HepG2 (cell line): Measurements from ENCODE around the gene PROC. TPM values are rescaled to one million over a fixed set of nuclear protein-coding genes. Genes with fewer than 3 reads are reported as not detected.

Experiments used
- ATAC-seq: fragments of 200-7000 bp; cut with Tn5 transposase; 3 replicates; pipeline ENCODE4 v1.9.1; 2020; ENCODE audit warnings: mild to moderate bottlenecking, moderate library complexity
- BruUV-seq: library from RNA; stranded (reverse); fragments of 400-500 nt; replicated peaks from 2 replicates; lab custom pipeline; 2021; lab: Mats Ljungman, UMichigan
- CTCF ChIA-PET: fragments of 300-600 bp; formaldehyde crosslinking; extraction: SDS; loops from one replicate; lab custom pipeline; 2021; ENCODE audit warnings: low total read pairs, inconsistent platforms, low intra/inter-chr PET ratio; lab: Yijun Ruan, JAX
- POLR2A ChIA-PET: fragments of 350-600 bp; sonication (Branson Sonifier 250); formaldehyde crosslinking; loops from one replicate; lab custom pipeline; 2020; ENCODE audit warnings: antibody characterized with exemption, inconsistent platforms; lab: Yijun Ruan, JAX
- DNase-seq: peaks from one replicate; pipeline ENCODE4 v3.0.0-alpha.2; 2015; ENCODE audit warnings: low spot score
- FAIRE-seq: peaks from 3 replicates; lab custom pipeline; 2011; peaks lifted over from hg19 to GRCh38; lab: Jason Lieb, UNC
- H2AFZ ChIP-seq: one replicate; pipeline ENCODE4 v1.6.1; 2011; ENCODE audit warnings: low read length, inconsistent platforms
- H3K27ac ChIP-seq: fragments of 300-600 bp; 3 replicates; pipeline ENCODE4 v1.8.0; 2011; ENCODE audit warnings: mixed run types, mild to moderate bottlenecking, mixed read lengths, low read length, inconsistent platforms; ENCODE audit not compliant: insufficient read depth; ENCODE audit errors: extremely low read length
- H3K27me3 ChIP-seq, 2 experiments: fragments of 200-600 bp in 1 of 2; 2 replicates in 1 of 2; 3 replicates in 1 of 2; pipeline versions ENCODE4 v1.6.0 to v1.8.0; 2011; ENCODE audit warnings: low read length in 2 of 2, mild to moderate bottlenecking in 2 of 2, moderate library complexity in 2 of 2, inconsistent platforms in 1 of 2; ENCODE audit not compliant: insufficient read depth in 2 of 2, control insufficient read depth in 1 of 2
- H3K36me3 ChIP-seq, 2 experiments: fragments of 200-600 bp in 1 of 2; replicated peaks in 1 of 2; 2 replicates in 1 of 2; 3 replicates in 1 of 2; pipeline versions ENCODE4 v1.5.1 to v1.8.0; 2011; ENCODE audit warnings: low read length in 2 of 2, inconsistent platforms in 1 of 2; ENCODE audit not compliant: insufficient read depth in 2 of 2, control insufficient read depth in 1 of 2
- H3K4me1 ChIP-seq: 2 replicates; pipeline ENCODE4 v1.5.1; 2012; ENCODE audit warnings: low read length, inconsistent platforms; ENCODE audit not compliant: insufficient read depth
- H3K4me2 ChIP-seq: 2 replicates; pipeline ENCODE4 v1.6.0; 2011; ENCODE audit warnings: low read depth, low read length, inconsistent platforms
- H3K4me3 ChIP-seq, 3 experiments: fragments of 200-600 bp in 1 of 3; sonication (generic), shearing (Covaris generic) in 1 of 3; replicated peaks in 1 of 3; 2 replicates each; pipeline ENCODE4 v1.5.1; 2011 to 2016; ENCODE audit warnings: low read length in 3 of 3, inconsistent platforms in 2 of 3, low read depth in 2 of 3, mild to moderate bottlenecking in 2 of 3, control low read depth in 1 of 3, mixed read lengths in 1 of 3; ENCODE audit not compliant: insufficient read depth in 1 of 3
- H3K79me2 ChIP-seq: one replicate; pipeline ENCODE4 v1.6.1; 2011; ENCODE audit warnings: low read length, inconsistent platforms; ENCODE audit not compliant: insufficient read depth
- H3K9ac ChIP-seq: 2 replicates; pipeline ENCODE4 v1.6.0; 2011; ENCODE audit warnings: mild to moderate bottlenecking, low read depth, low read length, inconsistent platforms; ENCODE audit not compliant: insufficient read depth
- H3K9me3 ChIP-seq: 2 replicates; pipeline ENCODE4 v1.5.1; 2012; ENCODE audit warnings: mild to moderate bottlenecking, low read length
- H4K20me1 ChIP-seq: 2 replicates; pipeline ENCODE4 v1.6.0; 2011; ENCODE audit warnings: inconsistent platforms, mild to moderate bottlenecking, low read length, moderate library complexity; ENCODE audit not compliant: insufficient read depth
- ARNT2 ChIP-seq: sonication (generic); formaldehyde crosslinking; IDR thresholded peaks from 2 replicates; pipeline ENCODE4 v1.8.0; 2022; ENCODE audit warnings: mild to moderate bottlenecking, low read depth, missing genetic modification reagents, moderate library complexity
- ASH2L ChIP-seq: fragments of 300-600, 200-600 bp; sonication (generic); IDR thresholded peaks from 2 replicates; pipeline ENCODE4 v1.7.0; 2017; ENCODE audit warnings: low read depth, mild to moderate bottlenecking, moderate library complexity, mixed read lengths, low read length; ENCODE audit not compliant: insufficient read length
- CHD4 ChIP-seq: fragments of 200-600 bp; sonication (generic); IDR thresholded peaks from 2 replicates; pipeline ENCODE4 v1.7.0; 2017; ENCODE audit warnings: mild to moderate bottlenecking, low read length, borderline replicate concordance
- FOXJ3 ChIP-seq: sonication (generic); formaldehyde crosslinking; IDR thresholded peaks from 2 replicates; pipeline ENCODE4 v1.4.0; 2020; ENCODE audit warnings: missing genetic modification reagents, mild to moderate bottlenecking, borderline replicate concordance
- GZF1 ChIP-seq: sonication (generic); formaldehyde crosslinking; IDR thresholded peaks from 2 replicates; pipeline ENCODE4 v1.5.1; 2020; ENCODE audit warnings: mild to moderate bottlenecking, missing genetic modification reagents
- POGZ ChIP-seq: sonication (generic); formaldehyde crosslinking; IDR thresholded peaks from 2 replicates; pipeline ENCODE4 v1.4.0; 2020; ENCODE audit warnings: mild to moderate bottlenecking, missing genetic modification reagents
- RCOR2 ChIP-seq: IDR thresholded peaks from 2 replicates; pipeline ENCODE4 v1.6.1; 2016; ENCODE audit warnings: missing biosample characterization, missing genetic modification reagents
- ZBTB42 ChIP-seq: sonication (generic); formaldehyde crosslinking; IDR thresholded peaks from 2 replicates; pipeline ENCODE4 v1.5.0; 2020; ENCODE audit warnings: mild to moderate bottlenecking, missing genetic modification reagents
- ZMYM3 ChIP-seq: sonication (generic); formaldehyde crosslinking; IDR thresholded peaks from 2 replicates; pipeline ENCODE4 v1.5.1; 2020; ENCODE audit warnings: mild to moderate bottlenecking, missing genetic modification reagents
- ZNF143 ChIP-seq: sonication (generic); formaldehyde crosslinking; IDR thresholded peaks from 2 replicates; pipeline ENCODE4 v1.4.0; 2020; ENCODE audit warnings: missing genetic modification reagents
- ZNF34 ChIP-seq: sonication (generic); formaldehyde crosslinking; IDR thresholded peaks from 2 replicates; pipeline ENCODE4 v1.4.0; 2020; ENCODE audit warnings: mild to moderate bottlenecking, missing genetic modification reagents, borderline replicate concordance
- ZNF343 ChIP-seq: sonication (generic); formaldehyde crosslinking; IDR thresholded peaks from 2 replicates; pipeline ENCODE4 v1.4.0; 2020; ENCODE audit warnings: mild to moderate bottlenecking, missing genetic modification reagents
- ZNF782 ChIP-seq: sonication (generic); formaldehyde crosslinking; IDR thresholded peaks from 2 replicates; pipeline ENCODE4 v1.4.0; 2020; ENCODE audit warnings: missing genetic modification reagents, mild to moderate bottlenecking, borderline replicate concordance
- ZSCAN22 ChIP-seq: sonication (generic); formaldehyde crosslinking; IDR thresholded peaks from 2 replicates; pipeline ENCODE4 v1.4.0; 2020; ENCODE audit warnings: mild to moderate bottlenecking, missing genetic modification reagents
- WGBS: methylation state at CpG from one replicate; pipeline ENCODE4 v1.1.6; 2017; ENCODE audit warnings: low lambda C conversion rate; 5-methylcytosine and 5-hydroxymethylcytosine counted together
- in situ Hi-C: cut with HindIII; loops from 2 replicates; pipeline ENCODE4 v1.10.0; 2017; ENCODE audit warnings: low pct_unique_long_range_greater_than_20kb; ENCODE audit not compliant: extremely low pct_ligation_motif_present
- intact Hi-C: fragments of 100-400 bp; cut with micrococcal nuclease; formaldehyde crosslinking; loops from one replicate; pipeline ENCODE4 v1.10.0; 2022; ENCODE audit not compliant: unreplicated experiment
- polyA plus RNA-seq, 8 experiments: library from polyadenylated mRNA; depleted of rRNA in 3 of 8; stranded (reverse) in 7 of 8; unstranded in 1 of 8; fragments of >200 nt; fragmentation: Illumina TruSeq in 4 of 8; extraction: Trizol in 4 of 8; gene quantifications; 2 replicates each; pipeline versions ENCODE4 v1.2.1 to v1.2.3, GENCODE V29; 2011 to 2016; ENCODE audit warnings: low read depth in 4 of 8, missing spikeins in 1 of 8, mixed read lengths in 1 of 8; ENCODE audit not compliant: insufficient read depth in 1 of 8
- total RNA-seq, 5 experiments: library from RNA; depleted of rRNA; stranded (reverse); fragments of >200 nt; fragmentation: Illumina TruSeq; extraction: Trizol; gene quantifications; 2 replicates each; pipeline ENCODE4 v1.2.3, GENCODE V29; 2016; ENCODE audit warnings: low read depth in 1 of 5
- TF ChIP-seq, protein P1 (sequence below): sonication (generic); formaldehyde crosslinking; IDR thresholded peaks from 2 replicates; pipeline ENCODE4 v1.4.0; 2020; ENCODE audit warnings: low read depth, mild to moderate bottlenecking, missing genetic modification reagents
- TF ChIP-seq, protein P2 (sequence below): sonication (generic); formaldehyde crosslinking; conservative IDR thresholded peaks from 2 replicates; pipeline ENCODE4 v1.8.0; 2022; ENCODE audit warnings: mild to moderate bottlenecking, moderate library complexity, missing genetic modification reagents
- TF ChIP-seq, protein P3 (sequence below): sonication (generic); formaldehyde crosslinking; IDR thresholded peaks from 2 replicates; pipeline ENCODE4 v1.4.0; 2020; ENCODE audit warnings: mild to moderate bottlenecking, missing genetic modification reagents

Gene PROC
- total and polyA plus RNA-seq, 2 of the 13 experiments (the other 11 are each of a cell fraction or from before 2014, with no cell fraction given) = 134 to 185 TPM

DNA sequence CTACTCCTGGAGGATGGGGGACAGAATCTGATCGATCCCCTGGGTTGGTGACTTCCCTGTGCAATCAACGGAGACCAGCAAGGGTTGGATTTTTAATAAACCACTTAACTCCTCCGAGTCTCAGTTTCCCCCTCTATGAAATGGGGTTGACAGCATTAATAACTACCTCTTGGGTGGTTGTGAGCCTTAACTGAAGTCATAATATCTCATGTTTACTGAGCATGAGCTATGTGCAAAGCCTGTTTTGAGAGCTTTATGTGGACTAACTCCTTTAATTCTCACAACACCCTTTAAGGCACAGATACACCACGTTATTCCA is 844 bp downstream of the PROC start:
- intact Hi-C loops = loop anchor here (2.0 to 5.0 kb wide), 2 partner anchors 20 to 62 kb away; no protein-coding TSS in a partner anchor
- TF ChIP-seq ARNT2 (CRISPR knock-in tag) = peak; percentile 26; the same call in 1 of the 2 replicates
- TF ChIP-seq, protein P1, sequence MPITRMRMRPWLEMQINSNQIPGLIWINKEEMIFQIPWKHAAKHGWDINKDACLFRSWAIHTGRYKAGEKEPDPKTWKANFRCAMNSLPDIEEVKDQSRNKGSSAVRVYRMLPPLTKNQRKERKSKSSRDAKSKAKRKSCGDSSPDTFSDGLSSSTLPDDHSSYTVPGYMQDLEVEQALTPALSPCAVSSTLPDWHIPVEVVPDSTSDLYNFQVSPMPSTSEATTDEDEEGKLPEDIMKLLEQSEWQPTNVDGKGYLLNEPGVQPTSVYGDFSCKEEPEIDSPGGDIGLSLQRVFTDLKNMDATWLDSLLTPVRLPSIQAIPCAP = no peak
- TF ChIP-seq, protein P2, sequence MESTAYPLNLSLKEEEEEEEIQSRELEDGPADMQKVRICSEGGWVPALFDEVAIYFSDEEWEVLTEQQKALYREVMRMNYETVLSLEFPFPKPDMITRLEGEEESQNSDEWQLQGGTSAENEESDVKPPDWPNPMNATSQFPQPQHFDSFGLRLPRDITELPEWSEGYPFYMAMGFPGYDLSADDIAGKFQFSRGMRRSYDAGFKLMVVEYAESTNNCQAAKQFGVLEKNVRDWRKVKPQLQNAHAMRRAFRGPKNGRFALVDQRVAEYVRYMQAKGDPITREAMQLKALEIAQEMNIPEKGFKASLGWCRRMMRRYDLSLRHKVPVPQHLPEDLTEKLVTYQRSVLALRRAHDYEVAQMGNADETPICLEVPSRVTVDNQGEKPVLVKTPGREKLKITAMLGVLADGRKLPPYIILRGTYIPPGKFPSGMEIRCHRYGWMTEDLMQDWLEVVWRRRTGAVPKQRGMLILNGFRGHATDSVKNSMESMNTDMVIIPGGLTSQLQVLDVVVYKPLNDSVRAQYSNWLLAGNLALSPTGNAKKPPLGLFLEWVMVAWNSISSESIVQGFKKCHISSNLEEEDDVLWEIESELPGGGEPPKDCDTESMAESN (CRISPR knock-in tag) = no peak
- TF ChIP-seq GZF1 (CRISPR knock-in tag) = no peak
- TF ChIP-seq ZMYM3 (CRISPR knock-in tag) = peak; percentile 88
- TF ChIP-seq ZNF34 (CRISPR knock-in tag) = 0 out of 2 replicates have a peak, but pooled peaks have one; percentile 47
- peak; percentile 68; the same call in 1 of the 2 replicates for TF ChIP-seq RCOR2 (CRISPR knock-in tag)
- TF ChIP-seq ZBTB42 (CRISPR knock-in tag) = no peak
- peak; percentile 21; the same call in 1 of the 2 replicates for TF ChIP-seq ZSCAN22 (CRISPR knock-in tag)
- TF ChIP-seq ZNF143 (CRISPR knock-in tag) = no peak
- peak; percentile 70 for TF ChIP-seq ZNF343 (CRISPR knock-in tag)
- peak; percentile 20; the same call in 1 of the 2 replicates for TF ChIP-seq FOXJ3
- TF ChIP-seq ZNF782 (CRISPR knock-in tag) = no peak
- TF ChIP-seq CHD4 = peak; percentile 96; the same call in 1 of the 2 replicates
- TF ChIP-seq POGZ (CRISPR knock-in tag) = no peak
- TF ChIP-seq, protein P3, sequence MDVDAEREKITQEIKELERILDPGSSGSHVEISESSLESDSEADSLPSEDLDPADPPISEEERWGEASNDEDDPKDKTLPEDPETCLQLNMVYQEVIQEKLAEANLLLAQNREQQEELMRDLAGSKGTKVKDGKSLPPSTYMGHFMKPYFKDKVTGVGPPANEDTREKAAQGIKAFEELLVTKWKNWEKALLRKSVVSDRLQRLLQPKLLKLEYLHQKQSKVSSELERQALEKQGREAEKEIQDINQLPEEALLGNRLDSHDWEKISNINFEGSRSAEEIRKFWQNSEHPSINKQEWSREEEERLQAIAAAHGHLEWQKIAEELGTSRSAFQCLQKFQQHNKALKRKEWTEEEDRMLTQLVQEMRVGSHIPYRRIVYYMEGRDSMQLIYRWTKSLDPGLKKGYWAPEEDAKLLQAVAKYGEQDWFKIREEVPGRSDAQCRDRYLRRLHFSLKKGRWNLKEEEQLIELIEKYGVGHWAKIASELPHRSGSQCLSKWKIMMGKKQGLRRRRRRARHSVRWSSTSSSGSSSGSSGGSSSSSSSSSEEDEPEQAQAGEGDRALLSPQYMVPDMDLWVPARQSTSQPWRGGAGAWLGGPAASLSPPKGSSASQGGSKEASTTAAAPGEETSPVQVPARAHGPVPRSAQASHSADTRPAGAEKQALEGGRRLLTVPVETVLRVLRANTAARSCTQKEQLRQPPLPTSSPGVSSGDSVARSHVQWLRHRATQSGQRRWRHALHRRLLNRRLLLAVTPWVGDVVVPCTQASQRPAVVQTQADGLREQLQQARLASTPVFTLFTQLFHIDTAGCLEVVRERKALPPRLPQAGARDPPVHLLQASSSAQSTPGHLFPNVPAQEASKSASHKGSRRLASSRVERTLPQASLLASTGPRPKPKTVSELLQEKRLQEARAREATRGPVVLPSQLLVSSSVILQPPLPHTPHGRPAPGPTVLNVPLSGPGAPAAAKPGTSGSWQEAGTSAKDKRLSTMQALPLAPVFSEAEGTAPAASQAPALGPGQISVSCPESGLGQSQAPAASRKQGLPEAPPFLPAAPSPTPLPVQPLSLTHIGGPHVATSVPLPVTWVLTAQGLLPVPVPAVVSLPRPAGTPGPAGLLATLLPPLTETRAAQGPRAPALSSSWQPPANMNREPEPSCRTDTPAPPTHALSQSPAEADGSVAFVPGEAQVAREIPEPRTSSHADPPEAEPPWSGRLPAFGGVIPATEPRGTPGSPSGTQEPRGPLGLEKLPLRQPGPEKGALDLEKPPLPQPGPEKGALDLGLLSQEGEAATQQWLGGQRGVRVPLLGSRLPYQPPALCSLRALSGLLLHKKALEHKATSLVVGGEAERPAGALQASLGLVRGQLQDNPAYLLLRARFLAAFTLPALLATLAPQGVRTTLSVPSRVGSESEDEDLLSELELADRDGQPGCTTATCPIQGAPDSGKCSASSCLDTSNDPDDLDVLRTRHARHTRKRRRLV (CRISPR knock-in tag) = 0 out of 2 replicates have a peak, but pooled peaks have one; percentile 4
- peak; percentile 22 for TF ChIP-seq ASH2L

More for the DNA sequence above, 844 bp downstream of the PROC start:
- no peak for FAIRE-seq
- Histone ChIP-seq H3K79me2 (peaks cover 47% of the 10 kb centered on the region), H2AFZ (no peak overlapping the region), H3K27ac (peak overlapping the region; percentile 96), H4K20me1 (no peaks in the 10 kb centered on the region), H3K36me3 (peaks cover 6 to 24% of the 10 kb centered on the region in 2 experiments), H3K9ac (peak overlapping the region; percentile 97), H3K4me3 (peak overlapping the region; percentile 57 to 78 (median 73)), H3K4me2 (peak overlapping the region; percentile 94), H3K27me3 (no peaks in the 10 kb centered on the region), H3K4me1 (peaks cover 79% of the 10 kb centered on the region), H3K9me3 (no peaks in the 10 kb centered on the region)
- no peak for ATAC-seq
- ChIA-PET CTCF (interaction anchor here (0.8 to 1.2 kb wide), 2 partner anchors 19 to 35 kb away, joined by 3 read pairs; no protein-coding TSS in a partner anchor), POLR2A (interaction anchor here (1.2 to 8.1 kb wide), 8 partner anchors 8 to 38 kb away, joined by 3 to 229 read pairs (median 28); no protein-coding TSS in a partner anchor)
- DNase-seq = no peak
- in situ Hi-C loops = no loop called here
- WGBS = 37% methylated on average over 4 of the region's 4 CpGs
- TSS peak; percentile 67 for BruUV-seq
